B cell (primary cell): ENCODE results near the gene TPGS2. TPM values are rescaled to one million over a fixed set of nuclear protein-coding genes. Genes with fewer than 3 reads are reported as not detected.

ENCODE experiments used
- ATAC-seq: fragments of 200-7000 bp; cut with Tn5 transposase; one replicate; pipeline ENCODE4 v1.10.0; 2021; ENCODE audit warnings: low read depth, mild to moderate bottlenecking, moderate number of reproducible peaks, moderate library complexity
- CTCF ChIA-PET: fragments of 350-600 bp; sonication (Branson Sonifier 250); formaldehyde crosslinking; loops from one replicate; lab custom pipeline; 2021; ENCODE audit warnings: antibody characterized with exemption, inconsistent platforms; lab: Charles Lee
- POLR2A ChIA-PET: fragments of 350-600 bp; sonication (Branson Sonifier 250); formaldehyde crosslinking; loops from one replicate; lab custom pipeline; 2021; ENCODE audit warnings: antibody characterized with exemption; lab: Charles Lee
- DNase-seq: peaks from one replicate; pipeline ENCODE4 v3.0.0; 2013
- H2AFZ ChIP-seq: 2 replicates; pipeline ENCODE4 v1.6.1; 2012; ENCODE audit warnings: mild to moderate bottlenecking, low read depth, low read length; ENCODE audit not compliant: insufficient read depth, poor library complexity, severe bottlenecking
- H3K27ac ChIP-seq, 2 donors: 1 replicate in 1 of 2; 2 replicates in 1 of 2; pipeline ENCODE4 v1.5.1; 2012 to 2013; ENCODE audit warnings: low read length in 2 of 2, mild to moderate bottlenecking in 2 of 2, moderate library complexity in 1 of 2
- H3K27me3 ChIP-seq, 4 experiments: fragments of 200-600 bp in 1 of 4; sonication (generic) in 1 of 4; replicated peaks in 1 of 4; 1 replicate in 2 of 4; 2 replicates in 2 of 4; pipeline versions ENCODE4 v1.6.1 to v1.7.0; 2013 to 2016; ENCODE audit warnings: low read length in 3 of 4, mild to moderate bottlenecking in 2 of 4, mixed read lengths in 1 of 4, moderate library complexity in 1 of 4; ENCODE audit not compliant: insufficient read depth in 4 of 4, control insufficient read depth in 3 of 4; ENCODE audit errors: control extremely low read depth in 1 of 4
- H3K36me3 ChIP-seq, 2 experiments: replicated peaks in 1 of 2; 1 replicate in 1 of 2; 2 replicates in 1 of 2; pipeline versions ENCODE4 v1.6.1 to v1.7.1; 2013; ENCODE audit warnings: low read length in 1 of 2; ENCODE audit not compliant: insufficient read depth in 2 of 2, control insufficient read depth in 1 of 2; ENCODE audit errors: control extremely low read depth in 1 of 2, extremely low read depth in 1 of 2
- H3K4me1 ChIP-seq, 2 donors: fragments of 200-600 bp in 1 of 2; sonication (generic) in 1 of 2; 1 replicate in 1 of 2; 2 replicates in 1 of 2; pipeline versions ENCODE4 v1.5.1 to v1.6.1; 2013 to 2017; ENCODE audit warnings: low read length in 2 of 2; ENCODE audit not compliant: control insufficient read depth in 2 of 2, insufficient read depth in 2 of 2
- H3K4me2 ChIP-seq: replicated peaks from 2 replicates; pipeline ENCODE3; 2012; ENCODE audit warnings: mild to moderate bottlenecking, low read depth, low read length; ENCODE audit not compliant: poor library complexity, severe bottlenecking
- H3K4me3 ChIP-seq, 5 experiments: fragments of 200-600 bp in 1 of 5; sonication (generic) in 1 of 5; 1 replicate in 3 of 5; 2 replicates in 2 of 5; pipeline versions ENCODE4 v1.5.1 to v1.7.0; 2011 to 2016; ENCODE audit warnings: low read length in 4 of 5, mild to moderate bottlenecking in 4 of 5, low read depth in 2 of 5, control low read depth in 1 of 5, moderate library complexity in 1 of 5; ENCODE audit not compliant: insufficient read depth in 1 of 5; ENCODE audit errors: control extremely low read depth in 1 of 5, extremely low read depth in 1 of 5
- H3K79me2 ChIP-seq: fragments of 200-600 bp; sonication (generic); one replicate; pipeline ENCODE4 v1.6.0; 2016; ENCODE audit warnings: low read length; ENCODE audit not compliant: control insufficient read depth, insufficient read depth
- H3K9ac ChIP-seq: fragments of 200-600 bp; sonication (generic); 2 replicates; pipeline ENCODE4 v1.6.1; 2017; ENCODE audit warnings: mild to moderate bottlenecking, low read length, moderate library complexity
- H3K9me3 ChIP-seq, 3 donors: one replicate each; pipeline versions ENCODE4 v1.6.1 to v1.7.1; 2013; ENCODE audit warnings: low read length in 2 of 3; ENCODE audit not compliant: control insufficient read depth in 2 of 3, insufficient read depth in 1 of 3; ENCODE audit errors: control extremely low read depth in 1 of 3
- H4K20me1 ChIP-seq: 2 replicates; pipeline ENCODE4 v1.6.0; 2012; ENCODE audit warnings: mild to moderate bottlenecking, low read length; ENCODE audit not compliant: insufficient read depth, control insufficient read depth, poor library complexity, severe bottlenecking
- H3K27ac Mint-ChIP-seq: one replicate; pipeline ENCODE4 v1.8.0; 2021; ENCODE audit warnings: mixed read lengths
- H3K27me3 Mint-ChIP-seq: one replicate; pipeline ENCODE4 v1.8.0; 2021; ENCODE audit warnings: mixed read lengths
- H3K4me1 Mint-ChIP-seq: one replicate; pipeline ENCODE4 v1.8.0; 2021; ENCODE audit warnings: mixed read lengths
- H3K4me3 Mint-ChIP-seq: one replicate; pipeline ENCODE4 v1.8.0; 2021; ENCODE audit warnings: mixed read lengths
- H3K9me3 Mint-ChIP-seq: one replicate; pipeline ENCODE4 v1.8.0; 2022; ENCODE audit warnings: mixed read lengths; ENCODE audit not compliant: insufficient read depth
- EZH2 ChIP-seq: IDR thresholded peaks from 2 replicates; pipeline ENCODE4 v1.6.1; 2012; ENCODE audit warnings: borderline replicate concordance, low read depth, mild to moderate bottlenecking, moderate library complexity, low read length; ENCODE audit not compliant: insufficient read depth, poor library complexity, severe bottlenecking
- WGBS: methylation state at CpG from one replicate; pipeline ENCODE4 v1.1.5; 2013; ENCODE audit warnings: missing lambda C conversion rate; ENCODE audit not compliant: insufficient coverage; 5-methylcytosine and 5-hydroxymethylcytosine counted together
- intact Hi-C: fragments of 100-400 bp; cut with micrococcal nuclease; formaldehyde crosslinking; loops from one replicate; pipeline ENCODE4 v1.10.0; 2022
- polyA plus RNA-seq: library from polyadenylated mRNA; depleted of rRNA; stranded (reverse); fragments of >200 nt; gene quantifications from 2 replicates; pipeline ENCODE4 v1.2.3, GENCODE V29; 2012
- total RNA-seq, 2 donors: library from RNA; stranded (reverse); fragments of 120-200 nt in 1 of 2; gene quantifications; 1 replicate in 1 of 2; 2 replicates in 1 of 2; pipeline versions ENCODE4 v1.2.3 to v1.2.4, GENCODE V29; 2013 to 2022
- TF ChIP-seq, protein P1 (sequence below): fragments of 200-600 bp; IDR thresholded peaks from one replicate; pipeline ENCODE4 v1.8.0; 2022; ENCODE audit warnings: antibody characterized with exemption, mild to moderate bottlenecking

The TPGS2 gene
- total and polyA plus RNA-seq, 2 donors (not counting 1 experiment from before 2014, with no cell fraction given): 45.2 to 50.9 TPM

DNA sequence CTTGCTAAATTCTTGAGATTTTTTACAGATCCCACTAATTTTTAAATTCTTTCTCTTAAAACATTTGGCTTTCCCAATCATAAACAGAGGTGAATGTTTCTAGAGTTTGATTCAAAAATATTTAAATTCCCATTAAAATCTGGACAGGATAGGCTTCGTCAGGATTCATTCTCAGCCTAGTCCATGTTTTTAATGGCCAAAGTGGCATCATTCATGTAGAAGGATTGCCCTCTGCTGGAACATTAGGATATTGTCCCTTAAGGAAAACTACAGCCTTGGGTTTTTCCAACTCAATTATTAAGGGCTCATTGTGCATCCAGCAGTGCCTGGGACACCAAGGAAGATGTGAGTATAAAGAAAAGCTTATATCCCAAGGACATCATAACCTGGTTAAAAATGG lies 71.7 kb downstream of the TPGS2 start:
- no peaks in the 10 kb centered on the region for H3K27me3 ChIP-seq
- intact Hi-C loops: no loop called here
- H3K4me3 Mint-ChIP-seq: no peak overlapping the region
- ATAC-seq: no peak
- peaks cover 8% of the 10 kb centered on the region for H3K27me3 Mint-ChIP-seq
- no peak overlapping the region for H3K27ac Mint-ChIP-seq
- ChIA-PET CTCF (no interaction called here), POLR2A (no interaction called here)
- no peak overlapping the region for H3K4me3 ChIP-seq
- no peak overlapping the region for H3K27ac ChIP-seq
- no peak for DNase-seq
- no peaks in the 10 kb centered on the region for H4K20me1 ChIP-seq
- H3K79me2 ChIP-seq: no peaks in the 10 kb centered on the region
- no peaks in the 10 kb centered on the region for H3K9me3 Mint-ChIP-seq
- peaks cover 0 to 5% (median 0%) of the 10 kb centered on the region in 3 donors for H3K9me3 ChIP-seq
- WGBS: no CpG with 5 or more reads among the region's 1 CpG
- no peaks in the 10 kb centered on the region for H3K36me3 ChIP-seq
- H3K4me1 Mint-ChIP-seq: no peaks in the 10 kb centered on the region
- H3K4me1 ChIP-seq: no peaks in the 10 kb centered on the region
- TF ChIP-seq, protein P1, sequence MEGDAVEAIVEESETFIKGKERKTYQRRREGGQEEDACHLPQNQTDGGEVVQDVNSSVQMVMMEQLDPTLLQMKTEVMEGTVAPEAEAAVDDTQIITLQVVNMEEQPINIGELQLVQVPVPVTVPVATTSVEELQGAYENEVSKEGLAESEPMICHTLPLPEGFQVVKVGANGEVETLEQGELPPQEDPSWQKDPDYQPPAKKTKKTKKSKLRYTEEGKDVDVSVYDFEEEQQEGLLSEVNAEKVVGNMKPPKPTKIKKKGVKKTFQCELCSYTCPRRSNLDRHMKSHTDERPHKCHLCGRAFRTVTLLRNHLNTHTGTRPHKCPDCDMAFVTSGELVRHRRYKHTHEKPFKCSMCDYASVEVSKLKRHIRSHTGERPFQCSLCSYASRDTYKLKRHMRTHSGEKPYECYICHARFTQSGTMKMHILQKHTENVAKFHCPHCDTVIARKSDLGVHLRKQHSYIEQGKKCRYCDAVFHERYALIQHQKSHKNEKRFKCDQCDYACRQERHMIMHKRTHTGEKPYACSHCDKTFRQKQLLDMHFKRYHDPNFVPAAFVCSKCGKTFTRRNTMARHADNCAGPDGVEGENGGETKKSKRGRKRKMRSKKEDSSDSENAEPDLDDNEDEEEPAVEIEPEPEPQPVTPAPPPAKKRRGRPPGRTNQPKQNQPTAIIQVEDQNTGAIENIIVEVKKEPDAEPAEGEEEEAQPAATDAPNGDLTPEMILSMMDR: no peak
- TF ChIP-seq EZH2: no peak
- no peak overlapping the region for H2AFZ ChIP-seq
- H3K9ac ChIP-seq: no peak overlapping the region
- H3K4me2 ChIP-seq: no peak overlapping the region

DNA sequence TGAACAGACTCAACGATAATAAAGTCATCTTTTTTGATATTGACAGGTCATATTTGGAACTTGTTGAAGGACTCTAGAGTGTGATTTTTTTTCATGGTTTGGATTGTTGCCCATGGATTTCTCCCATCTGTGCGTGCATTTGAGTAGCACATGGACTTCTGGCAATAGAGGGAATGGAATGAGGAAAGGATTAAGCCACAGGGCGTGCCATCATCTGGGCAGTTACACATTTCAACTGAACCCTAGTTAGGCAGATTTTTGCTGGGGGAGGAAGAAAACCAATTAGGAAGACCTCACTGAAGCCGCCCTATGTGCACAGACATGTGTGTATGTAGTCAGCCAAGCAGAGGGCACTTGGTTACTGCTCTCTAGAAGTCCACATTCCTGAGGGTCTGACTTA lies 72.6 kb downstream of the TPGS2 start:
- H3K9me3 ChIP-seq: peaks cover 0 to 5% (median 0%) of the 10 kb centered on the region in 3 donors
- H2AFZ ChIP-seq: no peak overlapping the region
- no peak overlapping the region for H3K4me3 ChIP-seq
- CTCF ChIA-PET: no interaction called here
- H3K9ac ChIP-seq: no peak overlapping the region
- no peaks in the 10 kb centered on the region for H3K36me3 ChIP-seq
- TF ChIP-seq, protein P1: no peak
- no peak for TF ChIP-seq EZH2
- H3K4me2 ChIP-seq: no peak overlapping the region
- H3K4me1 Mint-ChIP-seq: no peaks in the 10 kb centered on the region
- peaks cover 3% of the 10 kb centered on the region for H3K27me3 Mint-ChIP-seq
- DNase-seq (no peak), ATAC-seq (no peak)
- intact Hi-C loops: no loop called here
- H4K20me1 ChIP-seq: no peaks in the 10 kb centered on the region
- H3K4me1 ChIP-seq: no peaks in the 10 kb centered on the region
- H3K9me3 Mint-ChIP-seq: no peaks in the 10 kb centered on the region
- H3K4me3 Mint-ChIP-seq: no peak overlapping the region
- POLR2A ChIA-PET: no interaction called here
- H3K27me3 ChIP-seq: no peaks in the 10 kb centered on the region
- H3K79me2 ChIP-seq: no peaks in the 10 kb centered on the region
- WGBS: 86% methylated on average over 3 of the region's 4 CpGs
- H3K27ac Mint-ChIP-seq: no peak overlapping the region
- no peak overlapping the region for H3K27ac ChIP-seq
